GM18507 (cell line): Measurements from ENCODE around the gene ABAT.
"Not testable (repeated sequence)": the region's sequence is repeated elsewhere in the genome, so short reads cannot be mapped to it uniquely, and the experiment has no call there.

ENCODE experiments used
- DNase-seq: peaks from one replicate; pipeline ENCODE4 v3.0.0; 2011; ENCODE audit warnings: low read depth; ENCODE audit not compliant: insufficient read length; ENCODE audit errors: extremely low spot score
- FAIRE-seq: peaks from 2 replicates; lab custom pipeline; 2011; peaks lifted over from hg19 to GRCh38; lab: Jason Lieb, UNC

ABAT gene

GRCh38 chr16:8798535-8799157 lies 124.2 kb downstream of the ABAT start:
- FAIRE-seq (no peak), DNase-seq (no peak)

GRCh38 chr16:8801701-8802100 lies 127.3 kb downstream of the ABAT start:
- FAIRE-seq (no peak), DNase-seq (no peak)

- DNase-seq, FAIRE-seq: not testable (repeated sequence)
These were observed 129.3 kb downstream of the ABAT start for GRCh38 chr16:8803733-8804132.

- DNase-seq (no peak), FAIRE-seq (no peak)
These were observed 129.9 kb downstream of the ABAT start for GRCh38 chr16:8804313-8804712.

- DNase-seq: no peak
- FAIRE-seq: no peak
These were observed 132.0 kb downstream of the ABAT start for GRCh38 chr16:8806272-8806983.

- DNase-seq (no peak), FAIRE-seq (no peak)
These were observed 132.8 kb downstream of the ABAT start for GRCh38 chr16:8807189-8807588.

- DNase-seq (no peak), FAIRE-seq (no peak)
These were observed 133.6 kb downstream of the ABAT start for GRCh38 chr16:8808009-8808408.

- no peak for FAIRE-seq
- DNase-seq: no peak
These were observed 134.4 kb downstream of the ABAT start for GRCh38 chr16:8808613-8809353.

- FAIRE-seq: no peak
These were observed 137.9 kb downstream of the ABAT start for GRCh38 chr16:8812162-8812843.

GRCh38 chr16:8814095-8814806 lies 139.8 kb downstream of the ABAT start:
- FAIRE-seq: no peak
- no peak for DNase-seq

More at GRCh38 chr16:8812162-8812843, 137.9 kb downstream of the ABAT start:
- DNase-seq: no peak

GRCh38 chr16:8816967-8817655 lies 142.7 kb downstream of the ABAT start:
- no peak for FAIRE-seq
- DNase-seq: no peak

- FAIRE-seq: peak; percentile 72
These were observed 144.3 kb downstream of the ABAT start for GRCh38 chr16:8818504-8819270.

GRCh38 chr16:8819411-8820034 lies 145.1 kb downstream of the ABAT start:
- no peak for FAIRE-seq
- no peak for DNase-seq

More at GRCh38 chr16:8818504-8819270, 144.3 kb downstream of the ABAT start:
- DNase-seq: peak; percentile 18

- DNase-seq: no peak
- FAIRE-seq: no peak
These were observed 148.0 kb downstream of the ABAT start for GRCh38 chr16:8822403-8822802.

- FAIRE-seq: no peak
- DNase-seq: no peak
These were observed 152.0 kb downstream of the ABAT start for GRCh38 chr16:8826278-8826879.

GRCh38 chr16:8828541-8829165 lies 154.2 kb downstream of the ABAT start:
- DNase-seq: no peak
- FAIRE-seq: no peak

GRCh38 chr16:8831450-8831849 lies 157.0 kb downstream of the ABAT start:
- FAIRE-seq: no peak
- DNase-seq: no peak
